Cardiac muscle cell (in vitro differentiated cells and primary cell): ENCODE measurements around the gene ZNF408. TPM values are rescaled to one million over a fixed set of nuclear protein-coding genes. Genes with fewer than 3 reads are reported as not detected.

Experiments used
- DNase-seq, 2 donors: peaks; one replicate each; pipeline versions ENCODE4 v3.0.0 to v3.0.0-alpha.2; 2010 to 2017; ENCODE audit warnings: low read depth in 1 of 2, low spot score in 1 of 2
- H3K27ac ChIP-seq: fragments of 200-600 bp; sonication (generic); 2 replicates; pipeline ENCODE4 v1.5.1; 2016
- H3K27me3 ChIP-seq: fragments of 200-600 bp; sonication (generic); 2 replicates; pipeline ENCODE4 v1.6.0; 2016; ENCODE audit warnings: control low read depth
- H3K36me3 ChIP-seq: fragments of 200-600 bp; sonication (generic); 2 replicates; pipeline ENCODE4 v1.5.1; 2016; ENCODE audit warnings: control low read depth
- H3K4me1 ChIP-seq: fragments of 200-600 bp; sonication (generic); 2 replicates; pipeline ENCODE4 v1.8.1; 2017; ENCODE audit warnings: low read depth, mild to moderate bottlenecking, mixed run types
- H3K4me3 ChIP-seq: fragments of 200-600 bp; sonication (generic); 2 replicates; pipeline ENCODE4 v1.5.1; 2016; ENCODE audit warnings: mild to moderate bottlenecking
- H3K9me3 ChIP-seq: fragments of 200-600 bp; sonication (generic); 2 replicates; pipeline ENCODE4 v1.5.1; 2017; ENCODE audit warnings: low read depth, mild to moderate bottlenecking, control low read depth
- CTCF ChIP-seq: IDR thresholded peaks from 2 replicates; pipeline ENCODE4 v1.5.1; 2012; ENCODE audit warnings: low read depth, mild to moderate bottlenecking, low read length
- polyA plus RNA-seq: library from polyadenylated mRNA; unstranded; fragments of >200 nt; fragmentation: Nextera tagmentation; extraction: Ambion mirVana; gene quantifications from 2 replicates; pipeline ENCODE4 v1.2.1, GENCODE V29; 2016
- total RNA-seq: library from RNA; depleted of rRNA; stranded (reverse); fragments of >200 nt; gene quantifications from 2 replicates; pipeline ENCODE4 v1.2.3, GENCODE V29; 2016

Gene ZNF408
- total and polyA plus RNA-seq, 2 experiments from 2014 or later: 23.1 to 23.7 TPM

- Histone ChIP-seq H3K36me3 (peaks cover 8% of the 10 kb centered on the region), H3K4me3 (no peak overlapping the region), H3K27me3 (no peaks in the 10 kb centered on the region), H3K27ac (no peak overlapping the region), H3K9me3 (no peaks in the 10 kb centered on the region), H3K4me1 (no peaks in the 10 kb centered on the region)
- peak in 1 of 2 donors; percentile 89 for DNase-seq
- TF ChIP-seq CTCF: no peak
Measured at GRCh38 chr11:46686886-46687795, 13.7 kb upstream of the ZNF408 start.

GRCh38 chr11:46690702-46691101, 10.1 kb upstream of the ZNF408 start:
- no peak for TF ChIP-seq CTCF
- no peaks in the 10 kb centered on the region for H3K4me1 ChIP-seq
- peaks cover 12% of the 10 kb centered on the region for H3K36me3 ChIP-seq
- H3K4me3 ChIP-seq: no peak overlapping the region
- H3K27ac ChIP-seq: no peak overlapping the region
- no peaks in the 10 kb centered on the region for H3K27me3 ChIP-seq
- DNase-seq: no peak
- H3K9me3 ChIP-seq: no peaks in the 10 kb centered on the region

- no peak overlapping the region for H3K4me3 ChIP-seq
- H3K9me3 ChIP-seq: no peaks in the 10 kb centered on the region
- no peak for DNase-seq
- TF ChIP-seq CTCF: no peak
- H3K36me3 ChIP-seq: peaks cover 14% of the 10 kb centered on the region
- no peak overlapping the region for H3K27ac ChIP-seq
- H3K27me3 ChIP-seq: no peaks in the 10 kb centered on the region
- peaks cover 13% of the 10 kb centered on the region for H3K4me1 ChIP-seq
Measured at GRCh38 chr11:46692450-46692849, 8.4 kb upstream of the ZNF408 start.

- TF ChIP-seq CTCF: no peak
- Histone ChIP-seq H3K4me1 (peaks cover 25% of the 10 kb centered on the region), H3K4me3 (no peak overlapping the region), H3K27ac (no peak overlapping the region), H3K27me3 (no peaks in the 10 kb centered on the region), H3K36me3 (peaks cover 6% of the 10 kb centered on the region), H3K9me3 (no peaks in the 10 kb centered on the region)
- peak in 1 of 2 donors; percentile 31 for DNase-seq
Measured at GRCh38 chr11:46693597-46694012, 7.2 kb upstream of the ZNF408 start.

GRCh38 chr11:46694072-46694471, 6.8 kb upstream of the ZNF408 start:
- Histone ChIP-seq H3K27ac (no peak overlapping the region), H3K9me3 (no peaks in the 10 kb centered on the region), H3K4me3 (no peak overlapping the region), H3K4me1 (peaks cover 26% of the 10 kb centered on the region), H3K36me3 (peaks cover 6% of the 10 kb centered on the region), H3K27me3 (no peaks in the 10 kb centered on the region)
- no peak for TF ChIP-seq CTCF
- DNase-seq: no peak
